Tibial artery (tissue), 4 donors: ENCODE measurements around the gene CD180.

Experiments
- DNase-seq, 2 donors: peaks; one replicate each; pipeline ENCODE4 v3.0.0-alpha.2; 2019
- H3K27ac ChIP-seq, 2 donors: fragments of 200-600 bp; sonication (generic) in 1 of 2; 1 replicate in 1 of 2; 2 replicates in 1 of 2; pipeline ENCODE4 v1.5.1; 2018 to 2019; ENCODE audit warnings: mild to moderate bottlenecking in 1 of 2
- H3K27me3 ChIP-seq, 2 donors: fragments of 200-600 bp; sonication (generic) in 1 of 2; one replicate each; pipeline versions ENCODE4 v1.5.1 to v1.6.0; 2016 to 2019
- H3K36me3 ChIP-seq, 3 donors: fragments of 200-600 bp; sonication (generic) in 2 of 3; one replicate each; pipeline ENCODE4 v1.5.1; 2016 to 2019; ENCODE audit warnings: mild to moderate bottlenecking in 2 of 3
- H3K4me1 ChIP-seq, 4 donors: fragments of 200-600 bp; sonication (generic) in 2 of 4; 1 replicate in 3 of 4; 2 replicates in 1 of 4; pipeline ENCODE4 v1.5.1; 2016 to 2019
- H3K4me3 ChIP-seq, 2 donors: fragments of 200-600 bp; sonication (generic) in 1 of 2; 1 replicate in 1 of 2; 2 replicates in 1 of 2; pipeline ENCODE4 v1.5.1; 2018 to 2019; ENCODE audit warnings: mild to moderate bottlenecking in 2 of 2
- H3K9me3 ChIP-seq, 3 donors: fragments of 200-600 bp; sonication (generic) in 1 of 3; one replicate each; pipeline ENCODE4 v1.5.1; 2016 to 2019
- CTCF ChIP-seq, 2 experiments: fragments of 200-600 bp in 1 of 2; fragments of 450-650 bp in 1 of 2; IDR thresholded peaks; one replicate each; pipeline ENCODE4 v1.5.1; 2017 to 2019; ENCODE audit warnings: antibody characterized with exemption in 2 of 2, mild to moderate bottlenecking in 1 of 2, moderate library complexity in 1 of 2
- intact Hi-C: fragments of 100-400 bp; cut with DNase I; formaldehyde crosslinking; loops from one replicate; pipeline ENCODE4 v1.15.0; 2023; ENCODE audit warnings: low total_unique reads

The CD180 gene

GRCh38 chr5:67205981-67206380, 9.4 kb upstream of the CD180 start:
- intact Hi-C loops: loop anchor here (5.0 to 10.0 kb wide), 2 partner anchors 221 to 394 kb away; no protein-coding TSS in a partner anchor
- H3K27ac ChIP-seq: no peak overlapping the region
- H3K4me3 ChIP-seq: no peak overlapping the region
- peaks cover 0 to 12% (median 7%) of the 10 kb centered on the region in 4 donors for H3K4me1 ChIP-seq
- DNase-seq: no peak
- H3K27me3 ChIP-seq: no peaks in the 10 kb centered on the region
- no peaks in the 10 kb centered on the region for H3K9me3 ChIP-seq
- TF ChIP-seq CTCF (IDR thresholded peaks at IDR 0.05): no peak
- no peaks in the 10 kb centered on the region for H3K36me3 ChIP-seq

DNA sequence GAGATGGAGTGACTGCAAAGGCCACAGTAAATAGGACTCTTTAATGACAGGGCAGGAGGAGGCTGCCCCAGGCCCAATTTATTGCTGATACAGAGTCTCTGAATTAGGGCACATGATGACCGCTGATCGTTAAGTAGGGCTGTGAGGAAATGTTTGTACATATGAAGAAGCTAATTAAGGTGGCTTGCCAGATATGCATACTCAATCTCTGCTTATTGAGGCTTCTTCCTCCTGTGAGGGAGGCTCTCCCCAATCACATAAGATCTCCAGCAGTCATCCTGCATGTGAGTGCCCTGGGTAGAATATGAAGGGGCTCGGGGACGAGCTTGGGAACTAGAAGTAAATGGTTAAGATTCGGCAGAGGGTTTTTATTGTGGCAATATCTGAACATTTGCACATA, 8.2 kb upstream of the CD180 start:
- H3K4me3 ChIP-seq: no peak overlapping the region
- TF ChIP-seq CTCF (IDR thresholded peaks at IDR 0.05): no peak
- intact Hi-C loops: loop anchor here (5.0 to 10.0 kb wide), 2 partner anchors 220 to 393 kb away; no protein-coding TSS in a partner anchor
- peaks cover 0 to 12% (median 7%) of the 10 kb centered on the region in 4 donors for H3K4me1 ChIP-seq
- H3K27me3 ChIP-seq: no peaks in the 10 kb centered on the region
- no peaks in the 10 kb centered on the region for H3K9me3 ChIP-seq
- no peak overlapping the region for H3K27ac ChIP-seq
- H3K36me3 ChIP-seq: no peaks in the 10 kb centered on the region
- DNase-seq: no peak

DNA sequence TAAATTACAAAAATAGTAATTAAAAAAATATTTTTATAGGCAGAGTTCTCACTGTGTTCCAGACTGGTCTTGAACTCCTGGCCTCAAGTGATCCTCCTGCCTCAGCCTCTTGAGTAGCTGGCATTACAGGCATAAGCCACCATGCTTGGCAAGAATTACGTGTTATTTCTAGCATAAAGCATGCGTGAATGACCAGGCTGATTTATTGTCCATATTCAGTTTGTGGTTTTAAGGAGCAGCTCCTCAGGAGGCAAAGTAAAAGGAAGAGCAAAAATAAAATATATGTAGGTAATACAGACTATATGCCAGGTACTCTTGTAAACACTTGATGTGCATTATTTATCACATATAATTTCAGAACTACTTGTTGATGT, 7.1 kb upstream of the CD180 start:
- Histone ChIP-seq H3K4me1 (peaks cover 0 to 12% (median 7%) of the 10 kb centered on the region in 4 donors), H3K9me3 (no peaks in the 10 kb centered on the region), H3K27me3 (no peaks in the 10 kb centered on the region), H3K36me3 (no peaks in the 10 kb centered on the region), H3K27ac (no peak overlapping the region), H3K4me3 (no peak overlapping the region)
- no peak for DNase-seq
- intact Hi-C loops: loop anchor here (10.0 kb wide), 1 partner anchor 219 kb away; no protein-coding TSS in a partner anchor
- TF ChIP-seq CTCF (IDR thresholded peaks at IDR 0.05): no peak

DNA sequence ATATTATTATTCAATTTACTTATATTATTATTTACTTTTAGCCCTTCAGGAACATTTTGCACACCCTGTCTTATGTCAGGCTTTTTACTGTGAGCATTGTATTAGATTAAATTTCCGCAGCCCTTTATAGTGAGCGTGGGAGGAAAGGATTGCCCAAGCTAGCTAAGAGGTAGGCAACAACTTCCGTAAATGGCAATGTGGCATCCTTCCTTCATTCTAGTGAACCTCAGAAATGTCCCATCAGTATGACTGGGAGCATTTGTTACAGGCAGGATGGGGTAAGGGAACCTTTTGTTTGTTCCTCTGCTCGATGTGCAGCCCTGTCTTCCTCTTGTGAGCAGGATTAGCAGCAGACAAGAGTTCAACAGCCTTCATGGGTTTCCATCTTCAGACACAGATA, 6.2 kb upstream of the CD180 start:
- no peak for DNase-seq
- no peak for TF ChIP-seq CTCF (IDR thresholded peaks at IDR 0.05)
- H3K27ac ChIP-seq: no peak overlapping the region
- no peaks in the 10 kb centered on the region for H3K9me3 ChIP-seq
- intact Hi-C loops: loop anchor here (10.0 kb wide), 1 partner anchor 218 kb away; no protein-coding TSS in a partner anchor
- H3K4me3 ChIP-seq: no peak overlapping the region
- no peaks in the 10 kb centered on the region for H3K36me3 ChIP-seq
- H3K27me3 ChIP-seq: no peaks in the 10 kb centered on the region
- peaks cover 0 to 12% (median 7%) of the 10 kb centered on the region in 4 donors for H3K4me1 ChIP-seq

DNA sequence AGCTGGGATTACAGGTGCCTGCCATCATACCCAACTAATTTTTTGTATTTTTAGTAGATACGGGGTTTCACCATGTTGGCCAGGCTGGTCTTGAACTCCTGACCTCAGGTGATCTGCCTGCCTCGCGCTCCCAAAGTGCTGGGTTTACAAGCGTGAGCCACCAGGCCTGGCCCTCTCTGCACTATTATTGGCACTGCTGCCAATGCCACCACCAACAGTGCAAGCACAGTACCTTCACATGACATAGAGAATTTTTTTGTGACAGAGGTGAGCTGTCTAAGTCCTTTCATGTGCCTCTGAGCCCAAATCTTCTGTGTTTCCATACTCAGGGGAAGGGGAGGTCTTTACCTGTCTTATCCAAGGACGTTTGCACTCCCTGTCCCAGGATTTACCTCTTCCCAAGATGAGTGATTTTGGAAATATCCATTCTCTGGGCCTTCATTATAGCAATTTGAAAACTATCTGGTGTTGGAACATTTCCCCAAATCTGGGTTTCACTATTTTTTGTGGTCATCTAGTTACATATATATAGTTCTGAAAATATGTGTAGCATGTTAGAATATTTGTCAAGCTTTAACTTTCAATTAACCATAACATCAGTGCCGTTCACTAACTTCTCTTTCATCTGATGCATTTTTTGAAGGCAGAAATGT, 5.4 kb upstream of the CD180 start:
- Histone ChIP-seq H3K4me3 (no peak overlapping the region), H3K27ac (no peak overlapping the region), H3K4me1 (peaks cover 0 to 14% (median 8%) of the 10 kb centered on the region in 4 donors), H3K27me3 (no peaks in the 10 kb centered on the region), H3K36me3 (no peaks in the 10 kb centered on the region), H3K9me3 (no peaks in the 10 kb centered on the region)
- intact Hi-C loops: loop anchor here (10.0 kb wide), 1 partner anchor 217 kb away; no protein-coding TSS in a partner anchor
- no peak for TF ChIP-seq CTCF (IDR thresholded peaks at IDR 0.05)
- DNase-seq: no peak
